BLaER1 (cell line): ENCODE measurements around the gene FRMPD1.

Experiments
- H3K27ac ChIP-seq: shearing (Covaris generic); formaldehyde crosslinking; 2 replicates; pipeline ENCODE4 v1.8.1; 2022
- H3K27me3 ChIP-seq: shearing (Covaris generic); formaldehyde crosslinking; 2 replicates; pipeline ENCODE4 v1.8.1; 2022
- H3K36me3 ChIP-seq: shearing (Covaris generic); formaldehyde crosslinking; 2 replicates; pipeline ENCODE4 v1.8.1; 2022
- H3K4me1 ChIP-seq: shearing (Covaris generic); formaldehyde crosslinking; 2 replicates; pipeline ENCODE4 v1.8.1; 2022
- H3K4me2 ChIP-seq: shearing (Covaris generic); formaldehyde crosslinking; 2 replicates; pipeline ENCODE4 v1.8.1; 2022
- H3K4me3 ChIP-seq: shearing (Covaris generic); formaldehyde crosslinking; 2 replicates; pipeline ENCODE4 v1.8.1; 2022
- H3K9ac ChIP-seq: shearing (Covaris generic); formaldehyde crosslinking; 2 replicates; pipeline ENCODE4 v1.8.1; 2022
- H3K9me3 ChIP-seq: shearing (Covaris generic); formaldehyde crosslinking; 2 replicates; pipeline ENCODE4 v1.8.1; 2022
- H4K20me1 ChIP-seq: shearing (Covaris generic); formaldehyde crosslinking; 2 replicates; pipeline ENCODE4 v1.8.1; 2022
- Cebpa-rat ChIP-seq: shearing (Covaris generic); IDR thresholded peaks from 2 replicates; pipeline ENCODE4 v1.8.1; 2022

FRMPD1 gene

DNA sequence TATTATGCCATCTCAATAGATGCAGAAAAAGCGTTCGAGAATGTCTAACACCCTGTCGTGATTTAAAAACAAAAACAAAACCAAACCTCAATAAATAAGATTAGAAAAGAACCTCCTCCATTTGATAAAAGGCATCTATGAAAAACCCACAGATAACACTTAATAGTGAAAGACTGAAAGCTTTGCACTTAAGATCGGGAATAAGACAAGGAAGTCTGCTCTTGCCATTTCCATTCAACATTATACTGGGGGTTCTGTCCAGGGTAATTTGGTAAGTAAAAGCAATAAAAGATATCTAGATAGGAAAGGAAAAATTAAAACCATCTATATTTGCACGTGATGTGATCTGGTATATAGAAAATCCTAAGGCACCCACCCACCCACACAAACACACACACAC, 141.4 kb downstream of the FRMPD1 start:
- no peak overlapping the region for H3K4me3 ChIP-seq
- no peaks in the 10 kb centered on the region for H3K27me3 ChIP-seq
- H3K9me3 ChIP-seq, result no peaks in the 10 kb centered on the region
- H3K4me2 ChIP-seq, result no peak overlapping the region
- no peak overlapping the region for H3K27ac ChIP-seq
- 0 out of 2 replicates have a peak, but pooled peaks cover 4% of the 10 kb centered on the region for H3K36me3 ChIP-seq
- TF ChIP-seq Cebpa-rat, result no peak
- no peak overlapping the region for H3K9ac ChIP-seq
- no peaks in the 10 kb centered on the region for H3K4me1 ChIP-seq
- no peaks in the 10 kb centered on the region for H4K20me1 ChIP-seq

GRCh38 chr9:37796232-37796631, 145.5 kb downstream of the FRMPD1 start:
- Histone ChIP-seq H3K36me3 (no peaks in the 10 kb centered on the region), H3K4me3 (no peak overlapping the region), H4K20me1 (peaks cover 4% of the 10 kb centered on the region), H3K4me2 (no peak overlapping the region), H3K4me1 (peaks cover 21% of the 10 kb centered on the region), H3K9me3 (no peaks in the 10 kb centered on the region), H3K27me3 (no peaks in the 10 kb centered on the region), H3K9ac (no peak overlapping the region), H3K27ac (no peak overlapping the region)
- no peak for TF ChIP-seq Cebpa-rat
